PC-3 (cell line): ENCODE results near the gene UTP3.
"Not testable (repeated sequence)": the region's sequence is repeated elsewhere in the genome, so short reads cannot be mapped to it uniquely, and the experiment has no call there.

Experiments used
- EZH2 ChIP-seq: fragments of 300-600 bp; sonication (generic); IDR thresholded peaks from one replicate; pipeline ENCODE4 v1.6.1; 2017; ENCODE audit warnings: antibody characterized with exemption, mild to moderate bottlenecking, low read length; ENCODE audit not compliant: unreplicated experiment
- EZH2phosphoT487 ChIP-seq: fragments of 300-600 bp; sonication (generic); IDR thresholded peaks from 2 replicates; pipeline ENCODE4 v1.6.1; 2018; ENCODE audit warnings: mild to moderate bottlenecking, antibody characterized with exemption, low read length, borderline replicate concordance
- TF ChIP-seq, protein P1 (sequence below): fragments of 300-600 bp; sonication (generic); conservative IDR thresholded peaks from 2 replicates; pipeline ENCODE4 v1.5.1; 2017; ENCODE audit warnings: antibody characterized with exemption, low read depth, mild to moderate bottlenecking, low read length

DNA sequence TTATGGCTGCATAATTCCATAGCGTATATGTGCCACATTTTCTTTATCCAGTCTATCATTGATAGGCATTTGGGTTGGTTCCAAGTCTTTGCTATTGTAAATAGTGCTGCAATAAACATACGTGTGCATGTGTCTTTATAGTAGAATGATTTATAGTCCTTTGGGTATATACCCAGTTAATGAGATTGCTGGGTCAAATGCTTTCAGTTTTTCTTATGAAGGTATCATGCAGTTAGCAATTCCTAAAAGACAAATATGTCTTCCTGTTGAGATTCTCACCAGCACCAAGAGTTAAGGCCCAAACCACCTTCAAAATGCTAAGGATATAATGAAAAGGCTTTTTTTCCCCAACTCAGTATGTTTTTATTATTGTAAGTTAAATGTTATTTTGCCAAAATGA is 14.3 kb downstream of the UTP3 start:
- not testable (repeated sequence) for TF ChIP-seq EZH2, EZH2phosphoT487
- TF ChIP-seq, protein P1, sequence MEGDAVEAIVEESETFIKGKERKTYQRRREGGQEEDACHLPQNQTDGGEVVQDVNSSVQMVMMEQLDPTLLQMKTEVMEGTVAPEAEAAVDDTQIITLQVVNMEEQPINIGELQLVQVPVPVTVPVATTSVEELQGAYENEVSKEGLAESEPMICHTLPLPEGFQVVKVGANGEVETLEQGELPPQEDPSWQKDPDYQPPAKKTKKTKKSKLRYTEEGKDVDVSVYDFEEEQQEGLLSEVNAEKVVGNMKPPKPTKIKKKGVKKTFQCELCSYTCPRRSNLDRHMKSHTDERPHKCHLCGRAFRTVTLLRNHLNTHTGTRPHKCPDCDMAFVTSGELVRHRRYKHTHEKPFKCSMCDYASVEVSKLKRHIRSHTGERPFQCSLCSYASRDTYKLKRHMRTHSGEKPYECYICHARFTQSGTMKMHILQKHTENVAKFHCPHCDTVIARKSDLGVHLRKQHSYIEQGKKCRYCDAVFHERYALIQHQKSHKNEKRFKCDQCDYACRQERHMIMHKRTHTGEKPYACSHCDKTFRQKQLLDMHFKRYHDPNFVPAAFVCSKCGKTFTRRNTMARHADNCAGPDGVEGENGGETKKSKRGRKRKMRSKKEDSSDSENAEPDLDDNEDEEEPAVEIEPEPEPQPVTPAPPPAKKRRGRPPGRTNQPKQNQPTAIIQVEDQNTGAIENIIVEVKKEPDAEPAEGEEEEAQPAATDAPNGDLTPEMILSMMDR, result not testable (repeated sequence)
